ENCODE data around the gene NMRK1. TPM values are rescaled to one million over a fixed set of nuclear protein-coding genes. Genes with fewer than 3 reads are reported as not detected.

The NMRK1 gene
- 5.3 to 7.5 TPM (median 5.5 TPM) in 5 replicates for total RNA-seq (2022; extraction: Qiagen RNA extraction)

GRCh38 chr9:75087824-75088645 is at the start of gene NMRK1, which contains the start of gene OSTF1:
Gene NMRK1 (minus strand): TSS chr9:75088155. CDS start chr9:75083115, 5,040 bp downstream.
Gene OSTF1 (plus strand): TSS chr9:75088514. CDS start chr9:75088693, 179 bp downstream.

Other genes starting within 250 kb of the NMRK1 start
- 1.7 to 2.0 TPM (median 1.9 TPM) in 5 replicates for gene TRPM6, start 200.2 kb downstream of the NMRK1 start, total RNA-seq (2022; extraction: Qiagen RNA extraction)
- gene C9orf40, start 135.2 kb downstream of the NMRK1 start, total RNA-seq (2022; extraction: Qiagen RNA extraction), result 6.8 to 11.6 TPM (median 11.2 TPM) in 5 replicates
- gene CARNMT1, start 59.9 kb downstream of the NMRK1 start, total RNA-seq (2022; extraction: Qiagen RNA extraction), result 11.9 to 14.7 TPM (median 12.8 TPM) in 5 replicates
- gene OSTF1, start 359 bp upstream of the NMRK1 start, total RNA-seq (2022; extraction: Qiagen RNA extraction), result 13.6 to 19.3 TPM (median 15.5 TPM) in 5 replicates